GM13977 (cell line): ENCODE results near the gene SFTPA2.
"Not testable (repeated sequence)": the region's sequence is repeated elsewhere in the genome, so short reads cannot be mapped to it uniquely, and the experiment has no call there.

Experiments
- DNase-seq: peaks from one replicate; pipeline ENCODE4 v3.0.0; 2012; ENCODE audit warnings: low spot score
- CTCF ChIP-seq: IDR thresholded peaks from 2 replicates; pipeline ENCODE4 v1.5.1; 2012; ENCODE audit warnings: mild to moderate bottlenecking, control low read depth; ENCODE audit not compliant: insufficient read depth; ENCODE audit errors: extremely low read depth, missing control alignments
- in situ Hi-C: fragments of 300-500 bp; cut with MboI; formaldehyde crosslinking; loops from one replicate; pipeline ENCODE4 v1.12.0; 2022; ENCODE audit warnings: low sequenced_read_pairs, low pct_unique_long_range_greater_than_20kb, mixed read lengths, inconsistent platforms; ENCODE audit not compliant: unreplicated experiment

The SFTPA2 gene

GRCh38 chr10:79560160-79560709 lies at the start of gene SFTPA2:
SFTPA2 (minus strand) TSS chr10:79560407; CDS start chr10:79559483, 924 bp downstream.
- in situ Hi-C loops = loop anchor here (25.0 kb wide), 1 partner anchor 377 kb away; the partner anchor contains the start of gene SFTPD
- DNase-seq = no peak
- no peak for TF ChIP-seq CTCF

GRCh38 chr10:79608505-79609375 lies 48.5 kb upstream of the SFTPA2 start:
- DNase-seq = peak; percentile 46
- in situ Hi-C loops = no loop called here

GRCh38 chr10:79605308-79605707 lies 45.1 kb upstream of the SFTPA2 start:
- no peak for TF ChIP-seq CTCF
- in situ Hi-C loops = no loop called here
- no peak for DNase-seq

More at GRCh38 chr10:79608505-79609375, 48.5 kb upstream of the SFTPA2 start:
- TF ChIP-seq CTCF = peak; percentile 56

GRCh38 chr10:79604294-79604693 lies 44.1 kb upstream of the SFTPA2 start:
- in situ Hi-C loops = no loop called here
- no peak for DNase-seq
- TF ChIP-seq CTCF = no peak

GRCh38 chr10:79602953-79603352 lies 42.7 kb upstream of the SFTPA2 start:
- in situ Hi-C loops = no loop called here
- TF ChIP-seq CTCF = no peak
- DNase-seq = no peak

GRCh38 chr10:79601939-79602338 lies 41.7 kb upstream of the SFTPA2 start:
- in situ Hi-C loops = no loop called here
- DNase-seq = no peak
- no peak for TF ChIP-seq CTCF

GRCh38 chr10:79599644-79600043 lies 39.4 kb upstream of the SFTPA2 start:
- in situ Hi-C loops, DNase-seq: not testable (repeated sequence)
